ENCODE measurements around the gene MLLT1.

GRCh38 chr19:6267552-6268381, 12.0 kb downstream of the MLLT1 start:
- TF ChIP-seq EP300 (IDR thresholded peaks at IDR 0.05) = no peak
- no peak for TF ChIP-seq CTCF (IDR thresholded peaks at IDR 0.05)
- no peak for TF ChIP-seq POLR2AphosphoS5 (IDR thresholded peaks at IDR 0.05)
